NOMO-1 (cell line): ENCODE measurements around the gene ERBB4.

Experiments used
- DNase-seq, 2 experiments: peaks; one replicate each; lab custom pipeline; 2025; ENCODE audit not compliant: unreplicated experiment in 2 of 2; lab: John Stamatoyannopoulos, UW

The ERBB4 gene

GRCh38 chr2:212367431-212367830, 171.2 kb downstream of the ERBB4 start:
- no peak for DNase-seq

GRCh38 chr2:212364112-212364985, 174.3 kb downstream of the ERBB4 start:
- no peak for DNase-seq

- DNase-seq = no peak
These were observed 177.3 kb downstream of the ERBB4 start for GRCh38 chr2:212361174-212361756.

- DNase-seq = no peak
These were observed 178.5 kb downstream of the ERBB4 start for GRCh38 chr2:212360068-212360460.

GRCh38 chr2:212359425-212360067, 179.1 kb downstream of the ERBB4 start:
- no peak for DNase-seq

GRCh38 chr2:212357606-212358005, 181.0 kb downstream of the ERBB4 start:
- DNase-seq = no peak

GRCh38 chr2:212354382-212354781, 184.2 kb downstream of the ERBB4 start:
- no peak for DNase-seq

GRCh38 chr2:212348501-212348900, 190.1 kb downstream of the ERBB4 start:
- no peak for DNase-seq

GRCh38 chr2:212346865-212347264, 191.7 kb downstream of the ERBB4 start:
- DNase-seq = no peak

- no peak for DNase-seq
These were observed 192.6 kb downstream of the ERBB4 start for GRCh38 chr2:212345966-212346365.

GRCh38 chr2:212344131-212344530, 194.5 kb downstream of the ERBB4 start:
- no peak for DNase-seq

- DNase-seq = no peak
These were observed 195.4 kb downstream of the ERBB4 start for GRCh38 chr2:212343167-212343566.

GRCh38 chr2:212337486-212338343, 200.9 kb downstream of the ERBB4 start:
- DNase-seq = no peak

GRCh38 chr2:212337036-212337435, 201.6 kb downstream of the ERBB4 start:
- no peak for DNase-seq

GRCh38 chr2:212330263-212330662, 208.3 kb downstream of the ERBB4 start:
- no peak for DNase-seq

- DNase-seq = no peak
These were observed 209.7 kb downstream of the ERBB4 start for GRCh38 chr2:212328712-212329496.

- DNase-seq = no peak
These were observed 210.5 kb downstream of the ERBB4 start for GRCh38 chr2:212328136-212328535.

GRCh38 chr2:212327171-212327809, 211.3 kb downstream of the ERBB4 start:
- no peak for DNase-seq

- no peak for DNase-seq
These were observed 220.0 kb downstream of the ERBB4 start for GRCh38 chr2:212318636-212319035.

- DNase-seq = no peak
These were observed 223.9 kb downstream of the ERBB4 start for GRCh38 chr2:212314680-212315079.
